T-helper 9 cell (primary cell): ENCODE data around the gene GRK5.

ENCODE experiments used
- DNase-seq: peaks from one replicate; pipeline ENCODE4 v3.0.0-alpha.2; 2020

Gene GRK5

GRCh38 chr10:119391440-119392251, 184.3 kb downstream of the GRK5 start:
- DNase-seq = no peak

GRCh38 chr10:119393019-119393418, 185.6 kb downstream of the GRK5 start:
- DNase-seq = no peak

- no peak for DNase-seq
Measured at GRCh38 chr10:119393421-119393820, 186.1 kb downstream of the GRK5 start.

- DNase-seq = no peak
Measured at GRCh38 chr10:119393845-119394244, 186.5 kb downstream of the GRK5 start.

GRCh38 chr10:119394657-119395279, 187.4 kb downstream of the GRK5 start:
- no peak for DNase-seq

DNA sequence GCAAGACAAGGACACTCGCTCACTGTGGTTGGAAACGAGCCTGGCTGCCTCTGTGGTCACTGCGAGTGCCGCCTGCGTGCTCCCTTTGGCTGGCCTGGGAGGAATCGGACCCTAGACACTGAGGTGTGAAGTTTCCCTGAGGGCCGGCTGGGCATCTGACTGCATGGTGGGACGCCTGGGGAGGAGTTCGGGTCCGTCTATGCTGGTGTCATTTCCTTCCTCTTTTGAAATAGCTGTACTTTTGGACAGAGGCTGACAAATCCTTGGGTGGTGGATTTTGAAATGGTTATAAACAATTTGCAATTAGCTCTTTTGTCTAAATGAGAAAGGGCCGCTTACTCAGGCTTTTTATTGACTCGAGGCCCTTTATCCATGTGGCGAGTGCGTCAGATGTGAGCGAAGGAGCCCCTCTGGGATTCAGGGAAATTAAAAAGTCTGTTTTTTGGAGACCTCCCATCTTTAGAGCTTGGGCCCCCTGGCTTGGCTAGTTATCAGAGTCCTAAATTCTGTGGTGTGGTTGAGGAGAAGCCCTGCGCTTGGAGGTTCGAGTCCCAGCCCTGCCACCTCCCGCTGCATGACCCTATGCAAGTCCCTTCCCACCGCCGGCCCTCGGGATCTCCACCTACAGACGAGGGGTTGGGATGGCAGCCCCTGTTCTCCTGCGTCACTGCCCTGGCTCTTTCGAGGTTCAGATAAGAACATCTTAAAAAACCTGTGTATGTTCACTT, 188.1 kb downstream of the GRK5 start:
- no peak for DNase-seq

DNA sequence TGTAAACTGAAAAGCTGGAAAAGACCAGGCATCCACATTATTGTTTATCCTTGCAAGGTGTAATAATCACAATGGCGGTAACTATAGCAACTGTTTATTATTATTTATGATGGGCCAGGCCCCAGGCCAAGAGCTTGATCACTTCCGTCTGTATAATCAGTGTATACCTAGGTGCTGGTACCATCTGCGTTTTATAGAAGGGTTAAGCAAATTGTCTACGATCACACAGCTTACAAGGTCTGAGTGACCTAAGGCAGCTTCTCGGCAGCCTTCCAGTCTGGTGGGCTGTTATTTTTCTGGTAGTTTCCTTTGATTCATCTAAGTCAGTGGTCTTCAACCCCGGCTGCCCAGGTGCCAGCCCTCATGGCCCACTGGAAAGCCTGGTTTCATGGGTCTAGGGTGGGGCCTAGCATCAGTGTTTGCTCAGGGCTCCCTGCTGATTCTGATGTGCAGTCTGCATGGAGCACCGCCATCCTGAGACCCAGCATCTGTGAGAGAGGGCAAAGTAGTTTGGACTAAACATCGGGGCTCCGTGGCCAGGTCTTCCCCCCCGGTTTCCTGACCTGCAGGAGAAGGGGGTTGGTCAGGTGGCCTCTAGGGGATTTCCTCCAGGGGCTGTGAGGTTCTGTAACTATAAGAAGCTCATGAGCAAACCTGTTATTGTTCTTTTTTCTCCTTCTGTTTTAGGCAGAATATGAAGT, 188.8 kb downstream of the GRK5 start:
- DNase-seq = no peak

GRCh38 chr10:119396709-119397071, 189.3 kb downstream of the GRK5 start:
- DNase-seq = no peak

DNA sequence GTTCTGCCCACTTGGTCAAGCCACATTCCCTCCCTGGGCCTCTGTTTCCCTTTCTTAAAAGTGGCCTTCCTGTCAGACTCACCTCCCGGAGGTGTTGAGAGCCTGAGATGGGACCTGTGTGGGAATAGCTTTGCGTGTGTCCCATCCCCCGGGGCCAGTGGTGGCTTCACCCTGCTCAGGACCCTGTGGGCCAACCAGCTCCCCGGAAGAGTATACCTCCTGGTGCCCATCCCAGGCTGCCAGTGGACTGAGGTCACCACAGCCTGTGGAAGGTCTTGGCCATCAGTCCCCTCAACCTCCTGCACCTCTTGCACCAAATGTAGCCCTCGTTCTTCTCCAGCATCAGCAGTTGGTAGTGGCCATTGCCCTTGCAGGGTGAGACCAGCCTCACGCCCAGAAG, 190.0 kb downstream of the GRK5 start:
- DNase-seq = no peak

DNA sequence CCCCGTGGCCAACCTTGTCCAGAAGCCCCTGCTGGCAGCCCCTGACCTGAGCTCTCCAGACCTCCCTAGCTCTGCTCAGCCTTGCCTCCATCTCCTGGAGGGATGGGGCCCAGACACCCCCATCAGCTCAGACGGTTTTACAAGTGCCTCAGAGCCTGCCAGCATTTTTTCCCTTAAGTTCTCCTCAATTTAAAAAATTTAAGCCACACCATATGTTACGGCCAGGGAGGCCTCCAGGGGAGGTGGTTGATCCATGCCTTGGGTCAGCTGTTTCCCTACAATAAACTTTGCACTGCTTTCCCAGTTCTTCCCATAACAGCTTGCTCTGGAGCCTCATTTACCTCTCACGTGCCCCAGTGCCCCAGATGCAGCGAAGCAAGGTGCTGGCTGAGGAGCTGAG, 191.6 kb downstream of the GRK5 start:
- DNase-seq = no peak

- no peak for DNase-seq
Measured at GRCh38 chr10:119399466-119399865, 192.1 kb downstream of the GRK5 start.

DNA sequence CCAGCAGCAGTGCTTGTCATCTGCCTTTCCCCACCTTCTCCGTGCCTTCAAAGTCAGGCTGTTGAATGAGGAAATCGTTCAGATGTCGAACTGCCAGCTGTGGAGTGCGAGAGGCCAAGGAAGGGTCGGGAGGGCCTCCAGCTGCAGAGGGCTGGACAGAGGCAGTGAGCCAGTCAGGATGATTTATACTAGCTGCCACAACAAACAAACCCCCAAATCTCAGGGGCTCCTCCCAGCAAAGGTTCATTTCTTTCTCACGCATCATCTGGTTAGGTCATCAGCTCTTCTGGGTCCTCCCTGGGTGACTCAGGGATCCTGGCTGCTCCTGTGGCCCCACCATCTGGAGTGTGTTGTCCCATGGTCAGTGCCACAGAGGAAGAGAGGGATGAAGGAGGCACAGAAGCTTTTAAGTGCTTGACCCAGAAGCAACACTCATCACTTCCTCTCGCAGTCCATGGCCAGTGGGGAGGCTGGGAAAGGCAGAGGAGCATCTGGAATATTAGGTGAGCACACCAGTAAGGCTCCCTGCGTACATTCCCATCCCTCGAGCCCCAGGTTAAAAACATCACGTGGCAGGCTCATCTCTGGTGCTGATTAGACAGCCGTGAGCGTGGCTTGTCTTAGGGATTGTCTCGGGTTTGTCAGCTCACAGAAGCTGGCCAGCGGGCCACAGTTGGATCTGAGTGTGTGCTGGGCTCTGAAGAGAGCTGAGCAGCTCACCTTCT, 194.5 kb downstream of the GRK5 start:
- no peak for DNase-seq

DNA sequence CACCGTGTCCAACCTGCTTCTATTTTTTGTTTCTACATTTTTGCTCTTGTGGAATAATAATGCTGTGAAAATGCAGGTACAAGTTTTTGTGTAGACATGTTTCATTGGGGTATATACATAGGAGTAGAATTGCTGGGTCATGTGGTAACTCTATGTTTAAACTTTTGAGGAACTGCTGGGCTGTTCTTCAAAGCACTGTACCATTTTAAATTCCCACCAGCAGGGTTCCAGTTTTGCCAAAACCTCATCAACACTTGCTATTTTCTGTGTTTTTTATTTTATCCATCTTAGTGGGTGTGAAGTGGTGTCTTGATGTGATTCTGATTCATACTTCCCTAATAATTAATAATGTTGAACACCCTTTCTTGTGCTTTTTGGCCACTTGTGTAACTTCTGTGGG, 196.6 kb downstream of the GRK5 start:
- no peak for DNase-seq

GRCh38 chr10:119404719-119405519, 197.5 kb downstream of the GRK5 start:
- no peak for DNase-seq

GRCh38 chr10:119405520-119405807, 198.1 kb downstream of the GRK5 start:
- DNase-seq = no peak

- no peak for DNase-seq
Measured at GRCh38 chr10:119406137-119406536, 198.8 kb downstream of the GRK5 start.

- DNase-seq = no peak
Measured at GRCh38 chr10:119406601-119407253, 199.4 kb downstream of the GRK5 start.

DNA sequence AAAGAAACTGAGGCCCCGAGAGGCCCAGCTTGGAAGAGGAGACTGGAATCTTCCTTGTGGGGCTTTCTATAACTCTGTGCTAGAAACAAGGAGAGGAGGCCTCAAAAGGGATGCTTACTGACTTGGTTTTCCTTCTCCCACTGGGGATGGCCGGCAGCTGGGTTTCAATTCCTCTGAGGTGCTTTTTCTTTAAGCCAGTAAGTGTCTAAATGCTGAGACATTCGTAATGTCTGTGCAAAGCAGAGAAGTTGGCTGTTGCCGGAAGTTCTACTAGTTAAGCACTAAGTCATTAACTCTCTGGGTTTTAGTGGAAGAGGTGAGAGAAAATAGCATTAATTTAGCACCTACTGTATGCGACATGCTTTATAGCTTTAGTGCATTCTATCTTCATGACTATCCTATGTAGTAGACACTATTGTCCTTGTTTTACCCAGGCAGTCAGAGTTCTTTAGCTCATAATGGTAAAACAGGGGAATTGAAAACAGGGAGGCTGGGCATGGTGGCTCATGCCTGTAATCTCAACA, 199.9 kb downstream of the GRK5 start:
- no peak for DNase-seq

DNA sequence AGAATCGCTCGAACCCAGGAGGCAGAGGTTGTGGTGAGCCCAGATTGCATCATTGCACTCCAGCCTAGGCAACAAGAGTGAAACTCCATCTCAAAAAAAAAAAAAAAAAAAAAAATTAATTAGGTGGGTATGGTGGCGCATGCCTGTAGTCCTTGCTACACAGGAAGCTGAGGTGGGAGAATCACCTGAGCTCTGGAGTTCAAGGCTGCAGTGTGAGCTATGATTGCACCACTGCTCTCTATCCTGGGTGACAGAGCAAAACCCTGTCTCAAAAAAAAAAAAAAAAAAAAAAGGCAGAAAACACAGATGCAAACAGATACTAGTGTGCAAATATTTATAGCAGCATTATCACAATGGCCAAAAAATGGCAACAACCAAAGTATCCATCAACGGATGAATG, 200.7 kb downstream of the GRK5 start:
- no peak for DNase-seq

DNA sequence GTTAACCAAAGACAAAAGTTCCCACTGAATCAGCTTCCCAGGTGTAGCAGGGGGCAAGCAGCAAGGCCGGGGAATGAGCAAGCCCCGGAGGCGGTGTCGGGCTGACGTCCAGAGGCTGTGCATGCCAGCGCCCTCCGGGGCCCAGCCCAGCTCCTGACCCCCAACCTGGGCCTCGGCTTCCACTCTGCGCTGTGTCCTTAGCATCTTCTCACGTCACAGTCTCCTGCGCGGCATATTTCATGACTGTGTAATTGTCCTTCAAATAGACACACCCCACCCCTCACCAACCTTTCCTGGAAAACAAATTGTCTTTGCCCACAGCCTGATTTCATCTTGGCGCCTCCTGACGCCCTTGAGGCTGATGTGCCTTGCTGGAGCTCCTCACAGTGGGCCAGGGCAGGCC, 201.6 kb downstream of the GRK5 start:
- DNase-seq = no peak

DNA sequence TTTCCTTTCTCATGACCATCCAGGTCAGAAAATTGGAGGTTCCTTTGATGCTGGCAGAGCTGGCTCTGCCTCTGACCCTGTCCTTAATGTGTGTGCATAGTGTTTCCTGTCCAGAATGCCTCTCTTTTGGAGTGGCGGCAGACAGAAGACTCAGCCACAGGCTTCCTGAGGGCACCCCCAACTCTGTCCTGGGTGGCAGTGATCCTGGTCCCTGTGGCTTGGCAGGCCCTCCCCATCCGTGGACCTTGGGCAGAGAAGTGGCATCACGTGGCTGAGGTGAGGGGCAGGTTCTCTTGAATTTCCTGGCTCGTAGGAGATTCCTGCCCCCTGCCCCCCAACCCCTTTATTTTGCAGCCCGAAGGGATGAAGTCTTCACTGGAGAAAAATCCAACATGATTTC, 202.0 kb downstream of the GRK5 start:
- no peak for DNase-seq
